ENCODE results near the gene GPR15LG.

DNA sequence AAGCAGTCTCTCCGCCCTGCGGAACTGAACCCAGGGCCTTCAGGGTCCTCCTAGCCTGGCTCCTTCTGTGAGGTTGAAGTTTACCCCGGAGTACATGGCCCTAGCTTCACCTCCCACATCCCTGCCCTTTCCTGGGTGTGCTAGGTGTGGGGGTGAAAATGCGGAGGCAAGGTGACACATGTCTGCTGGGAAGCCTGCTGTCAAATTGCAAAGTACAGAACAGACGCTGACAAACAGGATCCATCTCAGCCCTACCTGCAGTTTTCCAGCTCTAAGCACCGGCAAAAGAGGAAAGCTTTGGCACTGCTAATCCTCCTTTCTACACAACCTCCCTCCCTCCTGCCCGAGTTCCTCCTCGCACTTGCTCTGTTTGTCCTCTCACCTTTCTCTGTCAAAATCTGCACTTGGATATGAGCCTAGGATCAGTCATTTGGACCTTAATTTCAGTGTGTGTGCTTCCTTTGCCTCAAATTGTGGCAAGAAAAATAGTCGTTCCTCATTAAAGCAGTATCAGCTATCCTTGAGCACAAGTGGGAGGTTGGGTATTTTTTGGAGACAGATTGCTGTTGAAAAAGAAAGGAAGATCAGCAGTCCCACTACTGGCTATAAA is 14.4 kb upstream of the GPR15LG start:
- TF ChIP-seq, protein P1, sequence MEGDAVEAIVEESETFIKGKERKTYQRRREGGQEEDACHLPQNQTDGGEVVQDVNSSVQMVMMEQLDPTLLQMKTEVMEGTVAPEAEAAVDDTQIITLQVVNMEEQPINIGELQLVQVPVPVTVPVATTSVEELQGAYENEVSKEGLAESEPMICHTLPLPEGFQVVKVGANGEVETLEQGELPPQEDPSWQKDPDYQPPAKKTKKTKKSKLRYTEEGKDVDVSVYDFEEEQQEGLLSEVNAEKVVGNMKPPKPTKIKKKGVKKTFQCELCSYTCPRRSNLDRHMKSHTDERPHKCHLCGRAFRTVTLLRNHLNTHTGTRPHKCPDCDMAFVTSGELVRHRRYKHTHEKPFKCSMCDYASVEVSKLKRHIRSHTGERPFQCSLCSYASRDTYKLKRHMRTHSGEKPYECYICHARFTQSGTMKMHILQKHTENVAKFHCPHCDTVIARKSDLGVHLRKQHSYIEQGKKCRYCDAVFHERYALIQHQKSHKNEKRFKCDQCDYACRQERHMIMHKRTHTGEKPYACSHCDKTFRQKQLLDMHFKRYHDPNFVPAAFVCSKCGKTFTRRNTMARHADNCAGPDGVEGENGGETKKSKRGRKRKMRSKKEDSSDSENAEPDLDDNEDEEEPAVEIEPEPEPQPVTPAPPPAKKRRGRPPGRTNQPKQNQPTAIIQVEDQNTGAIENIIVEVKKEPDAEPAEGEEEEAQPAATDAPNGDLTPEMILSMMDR (conservative IDR thresholded peaks at IDR 0.05; ENCODE audit: low read depth, low read length) = no peak
- no peak for TF ChIP-seq EZH2 (IDR thresholded peaks at IDR 0.05; ENCODE audit: low read length, unreplicated experiment)
